IPS-18c (cell line): ENCODE data around the gene IQGAP2.
A peak's percentile ranks its signal among the peaks of the same experiment; 100 is the strongest.

Source experiments
- H3K4me3 ChIP-seq: 2 replicates; pipeline ENCODE4 v1.7.0; 2013; ENCODE audit warnings: low read depth, mild to moderate bottlenecking, low read length, moderate library complexity; ENCODE audit not compliant: insufficient read depth
- H3K9me3 ChIP-seq: one replicate; pipeline ENCODE4 v1.6.1; 2013; ENCODE audit warnings: mild to moderate bottlenecking, low read length, moderate library complexity; ENCODE audit not compliant: control insufficient read depth, insufficient read depth

The IQGAP2 gene

GRCh38 chr5:76696251-76696650 is 293.2 kb downstream of the IQGAP2 start:
- H3K9me3 ChIP-seq, result no peaks in the 10 kb centered on the region

GRCh38 chr5:76697670-76698069 is 294.6 kb downstream of the IQGAP2 start:
- no peak overlapping the region for H3K4me3 ChIP-seq
- no peaks in the 10 kb centered on the region for H3K9me3 ChIP-seq

More at GRCh38 chr5:76696251-76696650, 293.2 kb downstream of the IQGAP2 start:
- H3K4me3 ChIP-seq, result no peak overlapping the region

GRCh38 chr5:76700571-76700970 is 297.5 kb downstream of the IQGAP2 start:
- Histone ChIP-seq H3K9me3 (no peaks in the 10 kb centered on the region), H3K4me3 (no peak overlapping the region)

GRCh38 chr5:76701298-76701697 is 298.2 kb downstream of the IQGAP2 start:
- no peaks in the 10 kb centered on the region for H3K9me3 ChIP-seq
- H3K4me3 ChIP-seq, result no peak overlapping the region

GRCh38 chr5:76703707-76704106 is 300.6 kb downstream of the IQGAP2 start:
- H3K9me3 ChIP-seq, result no peaks in the 10 kb centered on the region
- H3K4me3 ChIP-seq, result no peak overlapping the region

- Histone ChIP-seq H3K9me3 (no peaks in the 10 kb centered on the region), H3K4me3 (no peak overlapping the region)
These were observed 301.1 kb downstream of the IQGAP2 start for GRCh38 chr5:76704131-76704663.

- H3K4me3 ChIP-seq, result no peak overlapping the region
- H3K9me3 ChIP-seq, result no peaks in the 10 kb centered on the region
These were observed 302.5 kb downstream of the IQGAP2 start for GRCh38 chr5:76705574-76705973.

GRCh38 chr5:76709762-76710161 is 306.7 kb downstream of the IQGAP2 start:
- H3K9me3 ChIP-seq, result no peaks in the 10 kb centered on the region
- H3K4me3 ChIP-seq, result no peak overlapping the region

- H3K9me3 ChIP-seq, result no peaks in the 10 kb centered on the region
- no peak overlapping the region for H3K4me3 ChIP-seq
These were observed 307.9 kb downstream of the IQGAP2 start for GRCh38 chr5:76710991-76711390.

- Histone ChIP-seq H3K4me3 (peak overlapping the region; percentile 93), H3K9me3 (no peaks in the 10 kb centered on the region)
These were observed 311.8 kb downstream of the IQGAP2 start for GRCh38 chr5:76714751-76715485.

- H3K4me3 ChIP-seq, result peak overlapping the region; percentile 93
These were observed 312.3 kb downstream of the IQGAP2 start for GRCh38 chr5:76715486-76715735.

GRCh38 chr5:76715736-76716455 is 312.8 kb downstream of the IQGAP2 start, which contains the start of gene F2R:
Gene F2R (plus strand): TSS chr5:76716126. CDS start chr5:76716308, 182 bp downstream.
- H3K4me3 ChIP-seq, result peak within 1 kb of the TSS; percentile 93
- no peaks in the 10 kb centered on the region for H3K9me3 ChIP-seq

More at GRCh38 chr5:76715486-76715735, 312.3 kb downstream of the IQGAP2 start:
- no peaks in the 10 kb centered on the region for H3K9me3 ChIP-seq

- no peaks in the 10 kb centered on the region for H3K9me3 ChIP-seq
- peak overlapping the region; percentile 93 for H3K4me3 ChIP-seq
These were observed 313.5 kb downstream of the IQGAP2 start for GRCh38 chr5:76716456-76717157.

- Histone ChIP-seq H3K9me3 (no peaks in the 10 kb centered on the region), H3K4me3 (peak overlapping the region; percentile 93)
These were observed 314.4 kb downstream of the IQGAP2 start for GRCh38 chr5:76717222-76718083.

- Histone ChIP-seq H3K9me3 (no peaks in the 10 kb centered on the region), H3K4me3 (no peak overlapping the region)
These were observed 315.3 kb downstream of the IQGAP2 start for GRCh38 chr5:76718381-76718832.

- Histone ChIP-seq H3K9me3 (no peaks in the 10 kb centered on the region), H3K4me3 (no peak overlapping the region)
These were observed 315.8 kb downstream of the IQGAP2 start for GRCh38 chr5:76718880-76719279.
